Fibroblast of skin of abdomen (primary cell): ENCODE results near the gene MORN3.
"Not testable (repeated sequence)": the region's sequence is repeated elsewhere in the genome, so short reads cannot be mapped to it uniquely, and the experiment has no call there.

Experiments
- DNase-seq: peaks from one replicate; pipeline ENCODE4 v3.0.0-alpha.2; 2013

MORN3 gene

GRCh38 chr12:121637231-121637914, 32.1 kb downstream of the MORN3 start:
- no peak for DNase-seq

- no peak for DNase-seq
Measured at GRCh38 chr12:121634836-121635235, 34.6 kb downstream of the MORN3 start.

- DNase-seq: not testable (repeated sequence)
Measured at GRCh38 chr12:121633833-121634196, 35.6 kb downstream of the MORN3 start.

GRCh38 chr12:121632069-121632970, 37.1 kb downstream of the MORN3 start:
- no peak for DNase-seq

- DNase-seq: no peak
Measured at GRCh38 chr12:121630791-121631355, 38.6 kb downstream of the MORN3 start.

GRCh38 chr12:121628536-121628935, 40.9 kb downstream of the MORN3 start:
- no peak for DNase-seq

GRCh38 chr12:121628037-121628436, 41.4 kb downstream of the MORN3 start:
- DNase-seq: no peak

- peak; percentile 68 for DNase-seq
Measured at GRCh38 chr12:121626853-121627640, 42.4 kb downstream of the MORN3 start.

GRCh38 chr12:121626087-121626852, 43.2 kb downstream of the MORN3 start, which contains the start of gene ORAI1:
TSS of gene ORAI1 (plus strand) at chr12:121626530.
- DNase-seq: peak; percentile 96

GRCh38 chr12:121620333-121620891, 49.0 kb downstream of the MORN3 start:
- no peak for DNase-seq

- peak; percentile 31 for DNase-seq
Measured at GRCh38 chr12:121618659-121619233, 50.7 kb downstream of the MORN3 start.

GRCh38 chr12:121614872-121615467, 54.5 kb downstream of the MORN3 start:
- no peak for DNase-seq

- no peak for DNase-seq
Measured at GRCh38 chr12:121613462-121613861, 56.0 kb downstream of the MORN3 start.

- no peak for DNase-seq
Measured at GRCh38 chr12:121611306-121611705, 58.1 kb downstream of the MORN3 start.

GRCh38 chr12:121610239-121611149, 59.0 kb downstream of the MORN3 start:
- no peak for DNase-seq

GRCh38 chr12:121608301-121608700, 61.2 kb downstream of the MORN3 start:
- DNase-seq: no peak

- DNase-seq: no peak
Measured at GRCh38 chr12:121603581-121603980, 65.9 kb downstream of the MORN3 start.

GRCh38 chr12:121602766-121603165, 66.7 kb downstream of the MORN3 start:
- no peak for DNase-seq

GRCh38 chr12:121600702-121601336, 68.6 kb downstream of the MORN3 start:
- no peak for DNase-seq
